HepG2 (cell line): ENCODE measurements around the gene MIDN. TPM values are rescaled to one million over a fixed set of nuclear protein-coding genes. Genes with fewer than 3 reads are reported as not detected.

Experiments
- ATAC-seq: fragments of 200-7000 bp; cut with Tn5 transposase; 3 replicates; pipeline ENCODE4 v1.9.1; 2020; ENCODE audit warnings: mild to moderate bottlenecking, moderate library complexity
- Bru-seq: library from RNA; stranded (reverse); fragments of 400-500 nt; gene quantifications from one replicate; lab custom pipeline; 2021; lab: Mats Ljungman, UMichigan
- BruChase-seq, 2 experiments: library from RNA; stranded (reverse); fragments of 400-500 nt; gene quantifications; one replicate each; lab custom pipeline; 2021; lab: Mats Ljungman, UMichigan
- BruUV-seq: library from RNA; stranded (reverse); fragments of 400-500 nt; replicated peaks from 2 replicates; lab custom pipeline; 2021; lab: Mats Ljungman, UMichigan
- CTCF ChIA-PET: fragments of 300-600 bp; formaldehyde crosslinking; extraction: SDS; loops from one replicate; lab custom pipeline; 2021; ENCODE audit warnings: low total read pairs, inconsistent platforms, low intra/inter-chr PET ratio; lab: Yijun Ruan, JAX
- POLR2A ChIA-PET: fragments of 350-600 bp; sonication (Branson Sonifier 250); formaldehyde crosslinking; loops from one replicate; lab custom pipeline; 2020; ENCODE audit warnings: antibody characterized with exemption, inconsistent platforms; lab: Yijun Ruan, JAX
- DNase-seq: peaks from one replicate; pipeline ENCODE4 v3.0.0-alpha.2; 2015; ENCODE audit warnings: low spot score
- FAIRE-seq: peaks from 3 replicates; lab custom pipeline; 2011; peaks lifted over from hg19 to GRCh38; lab: Jason Lieb, UNC
- H2AFZ ChIP-seq: one replicate; pipeline ENCODE4 v1.6.1; 2011; ENCODE audit warnings: low read length, inconsistent platforms
- H3K27ac ChIP-seq: fragments of 300-600 bp; 3 replicates; pipeline ENCODE4 v1.8.0; 2011; ENCODE audit warnings: mixed run types, mild to moderate bottlenecking, mixed read lengths, low read length, inconsistent platforms; ENCODE audit not compliant: insufficient read depth; ENCODE audit errors: extremely low read length
- H3K27me3 ChIP-seq, 2 experiments: fragments of 200-600 bp in 1 of 2; 2 replicates in 1 of 2; 3 replicates in 1 of 2; pipeline versions ENCODE4 v1.6.0 to v1.8.0; 2011; ENCODE audit warnings: low read length in 2 of 2, mild to moderate bottlenecking in 2 of 2, moderate library complexity in 2 of 2, inconsistent platforms in 1 of 2; ENCODE audit not compliant: insufficient read depth in 2 of 2, control insufficient read depth in 1 of 2
- H3K36me3 ChIP-seq, 2 experiments: fragments of 200-600 bp in 1 of 2; replicated peaks in 1 of 2; 2 replicates in 1 of 2; 3 replicates in 1 of 2; pipeline versions ENCODE4 v1.5.1 to v1.8.0; 2011; ENCODE audit warnings: low read length in 2 of 2, inconsistent platforms in 1 of 2; ENCODE audit not compliant: insufficient read depth in 2 of 2, control insufficient read depth in 1 of 2
- H3K4me1 ChIP-seq: 2 replicates; pipeline ENCODE4 v1.5.1; 2012; ENCODE audit warnings: low read length, inconsistent platforms; ENCODE audit not compliant: insufficient read depth
- H3K4me2 ChIP-seq: 2 replicates; pipeline ENCODE4 v1.6.0; 2011; ENCODE audit warnings: low read depth, low read length, inconsistent platforms
- H3K4me3 ChIP-seq, 3 experiments: fragments of 200-600 bp in 1 of 3; sonication (generic), shearing (Covaris generic) in 1 of 3; replicated peaks in 1 of 3; 2 replicates each; pipeline ENCODE4 v1.5.1; 2011 to 2016; ENCODE audit warnings: low read length in 3 of 3, inconsistent platforms in 2 of 3, low read depth in 2 of 3, mild to moderate bottlenecking in 2 of 3, control low read depth in 1 of 3, mixed read lengths in 1 of 3; ENCODE audit not compliant: insufficient read depth in 1 of 3
- H3K79me2 ChIP-seq: one replicate; pipeline ENCODE4 v1.6.1; 2011; ENCODE audit warnings: low read length, inconsistent platforms; ENCODE audit not compliant: insufficient read depth
- H3K9ac ChIP-seq: 2 replicates; pipeline ENCODE4 v1.6.0; 2011; ENCODE audit warnings: mild to moderate bottlenecking, low read depth, low read length, inconsistent platforms; ENCODE audit not compliant: insufficient read depth
- H3K9me3 ChIP-seq: 2 replicates; pipeline ENCODE4 v1.5.1; 2012; ENCODE audit warnings: mild to moderate bottlenecking, low read length
- H4K20me1 ChIP-seq: 2 replicates; pipeline ENCODE4 v1.6.0; 2011; ENCODE audit warnings: inconsistent platforms, mild to moderate bottlenecking, low read length, moderate library complexity; ENCODE audit not compliant: insufficient read depth
- ARID4A ChIP-seq: sonication (generic); formaldehyde crosslinking; IDR thresholded peaks from 2 replicates; pipeline ENCODE4 v1.5.0; 2020; ENCODE audit warnings: mild to moderate bottlenecking, missing genetic modification reagents, borderline replicate concordance
- NCOA5 ChIP-seq: sonication (generic); formaldehyde crosslinking; IDR thresholded peaks from 2 replicates; pipeline ENCODE4 v1.4.0; 2020; ENCODE audit warnings: missing genetic modification reagents
- NFIC ChIP-seq: IDR thresholded peaks from 2 replicates; pipeline ENCODE4 v1.6.1; 2012; ENCODE audit warnings: mild to moderate bottlenecking, low read length, inconsistent platforms
- RAD21 ChIP-seq: fragments of 450-650 bp; formaldehyde crosslinking; IDR thresholded peaks from 2 replicates; pipeline ENCODE4 v1.5.0; 2020; ENCODE audit warnings: mild to moderate bottlenecking
- SMAD9 ChIP-seq: sonication (generic); formaldehyde crosslinking; IDR thresholded peaks from 2 replicates; pipeline ENCODE4 v1.5.1; 2020; ENCODE audit warnings: mild to moderate bottlenecking, missing genetic modification reagents
- SRSF9 ChIP-seq: fragments of 200-400 bp; formaldehyde crosslinking; IDR thresholded peaks from 2 replicates; pipeline ENCODE4 v1.6.1; 2018; ENCODE audit warnings: borderline replicate concordance, mild to moderate bottlenecking, low read depth, low read length; ENCODE audit not compliant: insufficient read depth, poor library complexity, severe bottlenecking
- TCF7L2 ChIP-seq: IDR thresholded peaks from 2 replicates; pipeline ENCODE4 v1.6.1; 2011; ENCODE audit warnings: mild to moderate bottlenecking, low read depth, low read length, moderate library complexity
- TRIM24 ChIP-seq: sonication (generic); formaldehyde crosslinking; IDR thresholded peaks from 2 replicates; pipeline ENCODE4 v1.8.0; 2022; ENCODE audit warnings: mild to moderate bottlenecking, missing genetic modification reagents
- ZIK1 ChIP-seq: sonication (generic); formaldehyde crosslinking; IDR thresholded peaks from 2 replicates; pipeline ENCODE4 v1.5.0; 2020; ENCODE audit warnings: mild to moderate bottlenecking, low read depth, missing genetic modification reagents, borderline replicate concordance
- ZNF143 ChIP-seq: sonication (generic); formaldehyde crosslinking; IDR thresholded peaks from 2 replicates; pipeline ENCODE4 v1.4.0; 2020; ENCODE audit warnings: missing genetic modification reagents
- ZNF230 ChIP-seq: sonication (generic); formaldehyde crosslinking; IDR thresholded peaks from 2 replicates; pipeline ENCODE4 v1.4.0; 2020; ENCODE audit warnings: mild to moderate bottlenecking, missing genetic modification reagents
- ZNF282 ChIP-seq: fragments of 450-650 bp; IDR thresholded peaks from 2 replicates; pipeline ENCODE4 v1.6.1; 2018; ENCODE audit not compliant: partially characterized antibody
- ZNF580 ChIP-seq: IDR thresholded peaks from 2 replicates; pipeline ENCODE4 v1.6.1; 2016; ENCODE audit warnings: low read depth, borderline replicate concordance
- ZNF589 ChIP-seq: sonication (generic); formaldehyde crosslinking; conservative IDR thresholded peaks from 2 replicates; pipeline ENCODE4 v1.8.0; 2022; ENCODE audit warnings: mild to moderate bottlenecking, moderate library complexity, missing genetic modification reagents
- WGBS: methylation state at CpG from one replicate; pipeline ENCODE4 v1.1.6; 2017; ENCODE audit warnings: low lambda C conversion rate; 5-methylcytosine and 5-hydroxymethylcytosine counted together
- in situ Hi-C: cut with HindIII; loops from 2 replicates; pipeline ENCODE4 v1.10.0; 2017; ENCODE audit warnings: low pct_unique_long_range_greater_than_20kb; ENCODE audit not compliant: extremely low pct_ligation_motif_present
- intact Hi-C: fragments of 100-400 bp; cut with micrococcal nuclease; formaldehyde crosslinking; loops from one replicate; pipeline ENCODE4 v1.10.0; 2022; ENCODE audit not compliant: unreplicated experiment
- long read RNA-seq, 2 experiments: library from RNA in 1 of 2; library from polyadenylated mRNA in 1 of 2; stranded (forward) in 1 of 2; unstranded in 1 of 2; transcript quantifications; one replicate each; pipeline ENCODE4 v2.0.0, GENCODE V29; 2019 to 2022
- polyA minus RNA-seq, 3 experiments: library from RNA; depleted of rRNA, polyadenylated mRNA; stranded (reverse); fragments of >200 nt; gene quantifications; 2 replicates each; pipeline ENCODE4 v1.2.3, GENCODE V29; 2011; ENCODE audit warnings: low replicate concordance in 1 of 3
- polyA plus RNA-seq, 8 experiments: library from polyadenylated mRNA; depleted of rRNA in 3 of 8; stranded (reverse) in 7 of 8; unstranded in 1 of 8; fragments of >200 nt; fragmentation: Illumina TruSeq in 4 of 8; extraction: Trizol in 4 of 8; gene quantifications; 2 replicates each; pipeline versions ENCODE4 v1.2.1 to v1.2.3, GENCODE V29; 2011 to 2016; ENCODE audit warnings: low read depth in 4 of 8, missing spikeins in 1 of 8, mixed read lengths in 1 of 8; ENCODE audit not compliant: insufficient read depth in 1 of 8
- total RNA-seq, 5 experiments: library from RNA; depleted of rRNA; stranded (reverse); fragments of >200 nt; fragmentation: Illumina TruSeq; extraction: Trizol; gene quantifications; 2 replicates each; pipeline ENCODE4 v1.2.3, GENCODE V29; 2016; ENCODE audit warnings: low read depth in 1 of 5

MIDN gene
- 8.4 and 10.7 TPM in 2 replicates for total RNA-seq (2016; rRNA removed; fragmentation: Illumina TruSeq; extraction: Trizol)
- 6.5 and 7.9 TPM in 2 replicates for total RNA-seq (2016; cell fraction: cytosol; rRNA removed; fragmentation: Illumina TruSeq; extraction: Trizol; ENCODE audit: low read depth)
- total RNA-seq (2016; cell fraction: insoluble cytoplasmic fraction; rRNA removed; fragmentation: Illumina TruSeq; extraction: Trizol) = 8.9 and 11.0 TPM in 2 replicates
- total RNA-seq (2016; cell fraction: membrane; rRNA removed; fragmentation: Illumina TruSeq; extraction: Trizol) = 14.1 and 14.8 TPM in 2 replicates
- 17.3 and 19.0 TPM in 2 replicates for total RNA-seq (2016; cell fraction: nucleus; rRNA removed; fragmentation: Illumina TruSeq; extraction: Trizol)
- 18.0 and 19.6 TPM in 2 replicates for polyA plus RNA-seq (2011; rRNA removed)
- polyA plus RNA-seq (2011; cell fraction: cytosol; rRNA removed) = 14.8 and 17.8 TPM in 2 replicates
- polyA plus RNA-seq (2011; cell fraction: nucleus; rRNA removed) = 116 and 135 TPM in 2 replicates
- polyA plus RNA-seq (2012) = 27.5 and 28.1 TPM in 2 replicates
- polyA plus RNA-seq (2016; cell fraction: cytosol; fragmentation: Illumina TruSeq; extraction: Trizol; ENCODE audit: low read depth) = 2.7 and 3.3 TPM in 2 replicates
- polyA plus RNA-seq (2016; cell fraction: insoluble cytoplasmic fraction; fragmentation: Illumina TruSeq; extraction: Trizol; ENCODE audit: low read depth) = 30.9 and 43.0 TPM in 2 replicates
- 10.2 and 10.3 TPM in 2 replicates for polyA plus RNA-seq (2016; cell fraction: membrane; fragmentation: Illumina TruSeq; extraction: Trizol; ENCODE audit: low read depth)
- 76.5 and 77.9 TPM in 2 replicates for polyA plus RNA-seq (2016; cell fraction: nucleus; fragmentation: Illumina TruSeq; extraction: Trizol; ENCODE audit: insufficient read depth, low read depth)
- polyA minus RNA-seq (2011; rRNA and poly(A)+ RNA removed; ENCODE audit: low replicate concordance) = 14.0 and 39.5 TPM in 2 replicates
- polyA minus RNA-seq (2011; cell fraction: cytosol; rRNA and poly(A)+ RNA removed) = 42.7 and 47.0 TPM in 2 replicates
- polyA minus RNA-seq (2011; cell fraction: nucleus; rRNA and poly(A)+ RNA removed) = 36.8 and 48.0 TPM in 2 replicates
- percentile 93 among the genes with signal in this experiment for Bru-seq, nascent RNA
- percentile 96 among the genes with signal in this experiment for BruChase-seq, experiment 1, labeled RNA remaining after a 6-hour chase
- BruChase-seq, experiment 2, labeled RNA remaining after a 2-hour chase = percentile 99 among the genes with signal in this experiment
- long read RNA-seq, experiment 1, partial matches to known transcripts = 2 of 22 reads
- long read RNA-seq, experiment 1, other reads (novel, unspliced or antisense) = 20 of 22 reads
- long read RNA-seq, experiment 2, transcript MIDN-201 (8 exons, 3,790 nt) = major isoform, 17 of 175 reads
- long read RNA-seq, experiment 2, transcript MIDN-206 (7 exons, 3,243 nt) = minor isoform, 8 of 175 reads
- long read RNA-seq, experiment 2, partial matches to known transcripts = 131 of 175 reads
- long read RNA-seq, experiment 2, other reads (novel, unspliced or antisense) = 18 of 175 reads

GRCh38 chr19:1248139-1248785 is at the start of gene MIDN:
MIDN (plus strand) TSS chr19:1248583; CDS start chr19:1250297, 1,714 bp downstream.
- H3K27ac ChIP-seq = peak within 1 kb of the TSS; percentile 98
- H3K9me3 ChIP-seq = no peaks in the 10 kb centered on the region
- H2AFZ ChIP-seq = no peak within 1 kb of the TSS
- peak within 1 kb of the TSS; percentile 80 to 86 (median 82) for H3K4me3 ChIP-seq
- H3K4me2 ChIP-seq = peak within 1 kb of the TSS; percentile 72
- DNase-seq = peak; percentile 70
- H3K36me3 ChIP-seq = peaks cover 2 to 9% of the 10 kb centered on the region in 2 experiments; a peak in 2 of 5 replicates
- no peaks in the 10 kb centered on the region; a peak in 1 of 5 replicates for H3K27me3 ChIP-seq
- intact Hi-C loops = no loop called here
- no TSS peak for BruUV-seq
- no CpG with 5 or more reads among the region's 60 CpGs for WGBS
- H3K4me1 ChIP-seq = peaks cover 51% of the 10 kb centered on the region
- peaks cover 16% of the 10 kb centered on the region; the same call in 1 of the 2 replicates for H4K20me1 ChIP-seq
- H3K79me2 ChIP-seq = peaks cover 26% of the 10 kb centered on the region
- in situ Hi-C loops = no loop called here
- peak within 1 kb of the TSS; percentile 92 for H3K9ac ChIP-seq
- POLR2A ChIA-PET = interaction anchor here (13.7 kb wide), 1 partner anchor 16 kb away, joined by 668 read pairs; the partner anchor contains the start of gene CIRBP
- CTCF ChIA-PET = interaction anchor here (0.8 kb wide), 1 partner anchor 19 kb away, joined by 4 read pairs; no protein-coding TSS in a partner anchor
- peak; percentile 15 for ATAC-seq
- FAIRE-seq = no peak
- TF ChIP-seq ZNF589 (CRISPR knock-in tag) (no peak), ZNF580 (CRISPR knock-in tag) (peak; percentile 15; the same call in 1 of the 2 replicates), SRSF9 (no peak), ZNF282 (no peak), ZNF143 (no peak), TCF7L2 (no peak), ZIK1 (CRISPR knock-in tag) (no peak), ARID4A (no peak; the same call in 1 of the 2 replicates), NFIC (no peak), NCOA5 (no peak), SMAD9 (CRISPR knock-in tag) (no peak), ZNF230 (CRISPR knock-in tag) (no peak), TRIM24 (no peak), RAD21 (CRISPR knock-in tag) (peak; percentile 26)
